ENCODE results near the gene METRN. TPM values are rescaled to one million over a fixed set of nuclear protein-coding genes. Genes with fewer than 3 reads are reported as not detected.
A peak's percentile ranks its signal among the peaks of the same experiment; 100 is the strongest.

The METRN gene
- total and polyA plus RNA-seq, 2 donors: 21.9 to 24.2 TPM

- no peak for DNase-seq (ENCODE audit: low read depth in 6 of 9, low spot score in 9 of 9)
- peaks cover 53 to 93% of the 10 kb centered on the region in 2 donors for H3K36me3 ChIP-seq (ENCODE audit: control insufficient read depth in 2 of 2, insufficient read depth in 2 of 2, low read length in 1 of 2)
- 96% methylated on average over 34 of the region's 34 CpGs for WGBS
- H3K4me3 ChIP-seq (ENCODE audit: low read length in 2 of 2): no peak overlapping the region
- H3K9me3 ChIP-seq (ENCODE audit: control insufficient read depth in 2 of 2, insufficient read depth in 1 of 2, low read length in 1 of 2): peaks cover 0 to 7% of the 10 kb centered on the region in 2 donors
- peaks cover 6 to 26% of the 10 kb centered on the region in 2 donors for H3K4me1 ChIP-seq (ENCODE audit: control insufficient read depth in 2 of 2, insufficient read depth in 2 of 2, low read length in 2 of 2)
- no peak overlapping the region for H3K27ac ChIP-seq (ENCODE audit: low read depth in 1 of 2, low read length in 1 of 2)
- H3K27me3 ChIP-seq (ENCODE audit: control insufficient read depth in 2 of 2, insufficient read depth in 1 of 2, low read length in 1 of 2): peaks cover 0 to 12% of the 10 kb centered on the region in 2 donors
Measured at GRCh38 chr16:733382-734207, 18.7 kb downstream of the METRN start.

DNA sequence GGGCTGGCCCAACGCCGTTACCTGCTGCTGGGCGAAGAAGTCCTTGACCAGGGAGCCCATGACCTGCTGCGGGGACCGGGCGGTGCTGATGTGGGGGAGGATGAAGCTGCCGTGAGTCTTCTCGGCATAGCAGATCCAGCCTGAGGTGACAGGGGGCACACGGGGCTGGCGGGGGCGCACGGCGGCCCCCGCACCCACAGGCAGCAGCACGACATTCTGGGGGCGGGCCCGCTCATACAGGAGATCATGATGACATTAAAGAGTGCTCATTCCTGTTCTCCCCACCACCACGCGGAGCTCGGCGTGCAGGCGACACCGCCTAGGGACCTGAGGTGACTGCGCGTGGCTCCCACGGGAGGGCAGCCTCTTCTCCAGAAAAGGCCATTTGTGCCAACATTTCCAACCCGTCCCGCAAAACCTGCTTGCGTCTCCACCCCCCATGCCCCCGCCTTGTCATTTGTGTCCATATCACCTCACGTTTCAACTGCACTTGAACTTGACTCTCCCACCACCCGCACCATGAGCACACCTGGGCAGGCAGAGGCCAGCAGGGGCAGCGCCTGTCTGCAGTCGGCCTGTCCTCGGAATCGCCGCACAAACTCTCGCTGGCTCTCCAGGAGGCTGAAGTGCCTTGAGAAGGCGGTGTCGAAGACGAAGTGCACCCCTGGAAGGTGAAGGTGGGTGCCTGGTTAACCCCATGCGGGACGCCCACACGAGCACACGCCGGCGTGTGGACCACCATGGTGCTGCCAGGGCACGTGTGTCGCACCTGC, 19.5 kb downstream of the METRN start:
- DNase-seq (ENCODE audit: low read depth in 6 of 9, low spot score in 9 of 9): no peak
- peaks cover 53 to 93% of the 10 kb centered on the region in 2 donors for H3K36me3 ChIP-seq (ENCODE audit: control insufficient read depth in 2 of 2, insufficient read depth in 2 of 2, low read length in 1 of 2)
- no peak overlapping the region for H3K4me3 ChIP-seq (ENCODE audit: low read length in 2 of 2)
- peaks cover 0 to 4% of the 10 kb centered on the region in 2 donors for H3K27me3 ChIP-seq (ENCODE audit: control insufficient read depth in 2 of 2, insufficient read depth in 1 of 2, low read length in 1 of 2)
- WGBS: 97% methylated on average over 49 of the region's 49 CpGs
- no peak overlapping the region for H3K27ac ChIP-seq (ENCODE audit: low read depth in 1 of 2, low read length in 1 of 2)
- peaks cover 7 to 27% of the 10 kb centered on the region in 2 donors for H3K4me1 ChIP-seq (ENCODE audit: control insufficient read depth in 2 of 2, insufficient read depth in 2 of 2, low read length in 2 of 2)
- H3K9me3 ChIP-seq (ENCODE audit: control insufficient read depth in 2 of 2, insufficient read depth in 1 of 2, low read length in 1 of 2): peaks cover 0 to 7% of the 10 kb centered on the region in 2 donors

GRCh38 chr16:734981-735881, 20.3 kb downstream of the METRN start:
- Histone ChIP-seq H3K9me3 (ENCODE audit: control insufficient read depth in 2 of 2, insufficient read depth in 1 of 2, low read length in 1 of 2) (peaks cover 0 to under 1% of the 10 kb centered on the region in 2 donors), H3K27me3 (ENCODE audit: control insufficient read depth in 2 of 2, insufficient read depth in 1 of 2, low read length in 1 of 2) (no peaks in the 10 kb centered on the region), H3K27ac (ENCODE audit: low read depth in 1 of 2, low read length in 1 of 2) (no peak overlapping the region), H3K4me1 (ENCODE audit: control insufficient read depth in 2 of 2, insufficient read depth in 2 of 2, low read length in 2 of 2) (peaks cover 13 to 35% of the 10 kb centered on the region in 2 donors), H3K36me3 (ENCODE audit: control insufficient read depth in 2 of 2, insufficient read depth in 2 of 2, low read length in 1 of 2) (peaks cover 50 to 86% of the 10 kb centered on the region in 2 donors), H3K4me3 (ENCODE audit: low read length in 2 of 2) (no peak overlapping the region)
- WGBS: 98% methylated on average over 25 of the region's 25 CpGs
- DNase-seq (ENCODE audit: low read depth in 6 of 9, low spot score in 9 of 9): no peak

- no peak overlapping the region for H3K4me3 ChIP-seq (ENCODE audit: low read length in 2 of 2)
- H3K36me3 ChIP-seq (ENCODE audit: control insufficient read depth in 2 of 2, insufficient read depth in 2 of 2, low read length in 1 of 2): peaks cover 48 to 78% of the 10 kb centered on the region in 2 donors
- no peaks in the 10 kb centered on the region for H3K9me3 ChIP-seq (ENCODE audit: control insufficient read depth in 2 of 2, insufficient read depth in 1 of 2, low read length in 1 of 2)
- 94% methylated on average over 13 of the region's 13 CpGs for WGBS
- H3K27ac ChIP-seq (ENCODE audit: low read depth in 1 of 2, low read length in 1 of 2): no peak overlapping the region
- H3K27me3 ChIP-seq (ENCODE audit: control insufficient read depth in 2 of 2, insufficient read depth in 1 of 2, low read length in 1 of 2): no peaks in the 10 kb centered on the region
- DNase-seq (ENCODE audit: low read depth in 6 of 9, low spot score in 9 of 9): no peak
- peaks cover 15 to 35% of the 10 kb centered on the region in 2 donors for H3K4me1 ChIP-seq (ENCODE audit: control insufficient read depth in 2 of 2, insufficient read depth in 2 of 2, low read length in 2 of 2)
Measured at GRCh38 chr16:735982-736453, 21.1 kb downstream of the METRN start.

- no peaks in the 10 kb centered on the region for H3K9me3 ChIP-seq (ENCODE audit: control insufficient read depth in 2 of 2, insufficient read depth in 1 of 2, low read length in 1 of 2)
- DNase-seq (ENCODE audit: low read depth in 6 of 9, low spot score in 9 of 9): no peak
- H3K27ac ChIP-seq (ENCODE audit: low read depth in 1 of 2, low read length in 1 of 2): no peak overlapping the region
- 97% methylated on average over 29 of the region's 29 CpGs for WGBS
- peaks cover 0 to under 1% of the 10 kb centered on the region in 2 donors for H3K27me3 ChIP-seq (ENCODE audit: control insufficient read depth in 2 of 2, insufficient read depth in 1 of 2, low read length in 1 of 2)
- H3K4me1 ChIP-seq (ENCODE audit: control insufficient read depth in 2 of 2, insufficient read depth in 2 of 2, low read length in 2 of 2): peaks cover 19 to 30% of the 10 kb centered on the region in 2 donors
- H3K36me3 ChIP-seq (ENCODE audit: control insufficient read depth in 2 of 2, insufficient read depth in 2 of 2, low read length in 1 of 2): peaks cover 47 to 68% of the 10 kb centered on the region in 2 donors
- H3K4me3 ChIP-seq (ENCODE audit: low read length in 2 of 2): no peak overlapping the region
Measured at GRCh38 chr16:736936-737481, 22.1 kb downstream of the METRN start.

DNA sequence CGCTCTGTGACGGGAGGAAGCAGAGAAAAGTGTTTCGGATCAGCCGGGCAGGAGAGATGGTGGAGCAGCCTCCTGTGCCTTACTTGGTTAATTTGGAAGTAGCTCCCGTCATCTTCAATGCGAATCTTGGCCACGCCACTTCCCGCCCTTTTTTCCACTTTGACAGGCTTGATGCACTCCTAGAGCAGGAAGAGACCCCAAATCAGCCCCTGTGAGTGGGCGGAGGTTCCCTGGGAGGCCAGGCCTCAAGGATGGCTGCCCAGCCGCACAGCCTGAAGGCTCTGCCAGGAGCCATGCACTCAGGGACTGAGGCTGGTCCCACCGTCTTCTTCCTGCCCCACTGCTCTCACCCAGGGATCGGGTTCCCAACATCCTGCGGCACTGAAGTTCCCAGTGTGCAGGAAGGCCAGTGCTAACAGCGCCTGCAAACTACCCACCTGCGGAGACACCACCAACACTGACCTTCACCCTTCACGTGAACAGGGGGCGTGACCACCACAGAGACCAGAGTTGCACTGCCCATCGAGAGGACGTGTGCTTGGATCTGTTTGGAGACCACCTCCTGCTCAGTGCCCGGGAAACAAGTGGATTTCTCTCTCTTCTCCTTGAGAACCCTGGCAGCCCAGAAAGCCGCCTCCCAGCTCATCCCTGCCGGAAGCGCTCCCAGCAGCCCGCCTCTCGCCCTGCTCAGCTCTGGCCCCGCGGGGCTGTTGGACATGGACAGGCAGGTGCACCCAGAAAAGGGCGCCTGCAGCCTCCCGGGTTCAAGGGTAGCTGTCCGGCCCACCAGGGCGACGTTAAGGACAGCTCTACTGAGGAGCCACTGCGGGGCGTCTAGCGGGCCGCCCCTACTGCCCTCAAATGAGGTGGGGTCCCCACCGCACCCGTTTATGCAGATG, 24.9 kb downstream of the METRN start:
- peaks cover 19 to 40% of the 10 kb centered on the region in 2 donors for H3K36me3 ChIP-seq (ENCODE audit: control insufficient read depth in 2 of 2, insufficient read depth in 2 of 2, low read length in 1 of 2)
- H3K27ac ChIP-seq (ENCODE audit: low read depth in 1 of 2, low read length in 1 of 2): no peak overlapping the region
- peaks cover 19 to 23% of the 10 kb centered on the region in 2 donors for H3K4me1 ChIP-seq (ENCODE audit: control insufficient read depth in 2 of 2, insufficient read depth in 2 of 2, low read length in 2 of 2)
- H3K9me3 ChIP-seq (ENCODE audit: control insufficient read depth in 2 of 2, insufficient read depth in 1 of 2, low read length in 1 of 2): no peaks in the 10 kb centered on the region
- H3K27me3 ChIP-seq (ENCODE audit: control insufficient read depth in 2 of 2, insufficient read depth in 1 of 2, low read length in 1 of 2): peaks cover 0 to 6% of the 10 kb centered on the region in 2 donors
- DNase-seq (ENCODE audit: low read depth in 6 of 9, low spot score in 9 of 9): no peak
- H3K4me3 ChIP-seq (ENCODE audit: low read length in 2 of 2): peak overlapping the region; percentile 89 to 93
- WGBS: 64% methylated on average over 38 of the region's 38 CpGs

DNA sequence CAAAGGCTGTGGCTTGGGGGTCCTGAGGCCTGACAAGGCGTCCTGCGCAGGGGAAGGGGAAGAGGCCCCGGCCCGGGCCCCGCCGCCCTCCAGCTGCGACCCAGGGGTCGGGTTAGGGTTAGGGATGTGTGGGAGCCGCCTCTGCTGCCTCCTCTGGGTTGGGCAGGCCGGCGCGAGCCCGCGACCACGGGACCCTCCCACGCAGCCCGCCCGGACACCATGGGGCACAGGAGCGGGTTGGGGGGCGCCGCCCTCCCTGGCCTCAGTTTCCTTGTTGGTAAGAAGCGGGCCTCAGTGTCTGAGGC, 25.5 kb downstream of the METRN start:
- Histone ChIP-seq H3K4me1 (ENCODE audit: control insufficient read depth in 2 of 2, insufficient read depth in 2 of 2, low read length in 2 of 2) (peaks cover 19 to 23% of the 10 kb centered on the region in 2 donors), H3K27me3 (ENCODE audit: control insufficient read depth in 2 of 2, insufficient read depth in 1 of 2, low read length in 1 of 2) (peaks cover 0 to 6% of the 10 kb centered on the region in 2 donors), H3K27ac (ENCODE audit: low read depth in 1 of 2, low read length in 1 of 2) (peak overlapping the region in 1 of 2 donors; percentile 69), H3K4me3 (ENCODE audit: low read length in 2 of 2) (peak overlapping the region; percentile 89 to 93), H3K9me3 (ENCODE audit: control insufficient read depth in 2 of 2, insufficient read depth in 1 of 2, low read length in 1 of 2) (no peaks in the 10 kb centered on the region), H3K36me3 (ENCODE audit: control insufficient read depth in 2 of 2, insufficient read depth in 2 of 2, low read length in 1 of 2) (peaks cover 13 to 34% of the 10 kb centered on the region in 2 donors)
- peak in 1 of 9 donors; percentile 31 for DNase-seq (ENCODE audit: low read depth in 6 of 9, low spot score in 9 of 9)
- WGBS: under 1% methylated on average over 22 of the region's 22 CpGs

All from thymus (tissue), 11 donors.